ENCODE measurements around the gene TPSG1. TPM values are rescaled to one million over a fixed set of nuclear protein-coding genes. Genes with fewer than 3 reads are reported as not detected.

The TPSG1 gene
- total RNA-seq, 2 donors from 2014 or later = 1.3 TPM; not detected in 1

DNA sequence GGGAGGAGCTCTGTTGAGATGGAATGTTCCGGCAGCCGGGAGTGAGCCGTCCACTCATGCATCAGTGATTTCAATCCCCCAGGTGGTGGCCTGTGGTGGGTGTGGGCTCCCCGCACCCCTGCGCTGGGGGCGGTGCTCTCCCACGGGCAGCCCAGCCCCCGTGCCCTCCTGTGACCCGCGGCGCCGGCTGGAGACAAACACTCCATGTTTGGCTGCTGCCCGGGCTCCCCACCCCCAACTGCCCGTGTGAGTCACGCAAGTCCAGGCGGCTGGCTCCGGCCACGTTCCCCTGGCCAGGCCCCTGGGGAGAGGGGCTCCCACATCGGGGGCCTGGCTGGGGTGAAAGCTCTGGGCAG is 42.8 kb downstream of the TPSG1 start:
- H3K27me3 Mint-ChIP-seq = no peaks in the 10 kb centered on the region
- no peak for DNase-seq (ENCODE audit: low spot score)
- no peaks in the 10 kb centered on the region for H3K4me1 Mint-ChIP-seq (ENCODE audit: low read depth in 2 of 2)
- H3K9me3 Mint-ChIP-seq = no peaks in the 10 kb centered on the region
- no peak for ATAC-seq
- no peak overlapping the region for H3K4me3 Mint-ChIP-seq
- H3K36me3 Mint-ChIP-seq = no peaks in the 10 kb centered on the region
- H3K27ac Mint-ChIP-seq = no peak overlapping the region

GRCh38 chr16:1181404-1182315 is 43.4 kb downstream of the TPSG1 start:
- Mint-ChIP-seq H3K9me3 (no peaks in the 10 kb centered on the region), H3K36me3 (no peaks in the 10 kb centered on the region), H3K27me3 (no peaks in the 10 kb centered on the region), H3K27ac (no peak overlapping the region), H3K4me3 (no peak overlapping the region), H3K4me1 (ENCODE audit: low read depth in 2 of 2) (no peaks in the 10 kb centered on the region)
- no peak for ATAC-seq
- DNase-seq (ENCODE audit: low spot score) = no peak

DNA sequence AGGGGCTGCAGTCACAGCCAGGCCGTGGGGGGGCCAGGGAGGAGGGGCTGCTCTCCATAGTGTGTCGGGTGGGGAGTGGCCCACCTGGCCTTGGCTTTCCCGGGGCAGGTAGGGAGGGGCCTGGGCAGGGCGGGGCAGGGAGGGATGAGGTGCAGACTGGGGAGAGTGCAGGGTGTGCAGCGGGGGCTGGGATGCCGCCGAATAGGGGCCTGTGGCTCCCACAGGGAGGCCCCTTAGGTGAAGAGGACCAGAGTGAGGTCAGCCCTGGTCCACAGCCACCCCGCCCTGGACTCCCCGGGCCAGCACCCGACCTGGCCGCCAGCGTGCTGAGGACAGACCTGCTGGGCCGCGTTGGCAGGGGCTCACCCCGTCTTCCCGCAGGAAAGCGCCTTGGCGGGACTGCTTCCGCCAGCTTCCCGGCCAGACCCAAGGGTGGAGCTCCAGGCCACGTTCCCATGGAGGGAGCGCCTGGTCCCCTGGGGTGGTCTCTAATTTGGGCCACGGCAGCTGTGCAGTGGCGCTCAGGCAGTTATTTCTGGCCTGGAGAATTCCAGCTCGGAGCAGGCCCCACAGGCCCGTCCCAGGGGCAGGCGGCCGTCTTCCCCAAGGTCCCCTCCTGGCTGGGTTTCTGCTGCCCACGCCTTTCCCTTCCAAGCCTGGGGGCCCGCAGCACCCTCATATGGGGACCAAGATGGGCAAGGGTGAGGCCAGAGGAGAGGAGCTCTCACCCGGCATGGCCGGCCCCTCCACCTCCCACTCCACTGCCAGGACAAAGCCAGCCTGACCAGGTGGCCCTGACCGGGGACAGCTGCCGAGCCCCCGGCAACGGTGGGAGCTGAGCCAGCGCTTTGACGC is 44.3 kb downstream of the TPSG1 start:
- no peak overlapping the region for H3K4me3 Mint-ChIP-seq
- no peak for ATAC-seq
- no peaks in the 10 kb centered on the region for H3K4me1 Mint-ChIP-seq (ENCODE audit: low read depth in 2 of 2)
- no peak overlapping the region for H3K27ac Mint-ChIP-seq
- H3K27me3 Mint-ChIP-seq = no peaks in the 10 kb centered on the region
- no peaks in the 10 kb centered on the region for H3K36me3 Mint-ChIP-seq
- H3K9me3 Mint-ChIP-seq = no peaks in the 10 kb centered on the region
- no peak for DNase-seq (ENCODE audit: low spot score)

DNA sequence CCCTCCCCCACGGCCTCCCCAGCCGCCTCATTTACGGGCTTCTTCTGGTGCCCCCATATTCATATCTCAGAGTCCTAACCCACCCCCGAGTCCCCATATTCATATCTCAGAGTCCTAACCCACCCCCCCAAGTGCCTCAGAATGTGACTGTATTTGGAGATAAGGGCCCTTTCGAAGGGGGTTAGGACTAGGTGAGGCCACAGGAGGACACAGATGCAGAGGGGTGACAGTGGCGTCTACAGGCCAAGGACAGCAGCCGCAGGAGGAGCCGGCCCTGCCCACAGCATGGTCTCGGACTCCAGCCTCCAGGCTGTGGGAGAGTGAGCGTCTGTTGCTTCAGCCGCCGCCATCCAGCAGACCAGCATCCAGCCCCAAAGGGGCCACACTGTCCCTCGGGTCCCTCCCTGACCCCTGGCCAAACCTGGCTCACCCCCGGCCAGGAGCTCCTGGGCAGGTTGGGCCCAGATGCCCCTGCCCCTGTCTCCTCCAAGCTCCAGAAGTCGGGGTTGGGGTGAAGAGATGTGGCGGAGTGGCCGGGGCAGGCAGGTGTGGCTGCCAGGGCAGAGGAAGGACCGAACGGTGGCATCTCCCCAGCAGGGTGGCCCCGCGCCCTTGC is 46.7 kb downstream of the TPSG1 start:
- ATAC-seq (no peak), DNase-seq (ENCODE audit: low spot score) (no peak)
- Mint-ChIP-seq H3K9me3 (no peaks in the 10 kb centered on the region), H3K36me3 (no peaks in the 10 kb centered on the region), H3K27me3 (no peaks in the 10 kb centered on the region), H3K4me1 (ENCODE audit: low read depth in 2 of 2) (no peaks in the 10 kb centered on the region), H3K4me3 (no peak overlapping the region), H3K27ac (no peak overlapping the region)

DNA sequence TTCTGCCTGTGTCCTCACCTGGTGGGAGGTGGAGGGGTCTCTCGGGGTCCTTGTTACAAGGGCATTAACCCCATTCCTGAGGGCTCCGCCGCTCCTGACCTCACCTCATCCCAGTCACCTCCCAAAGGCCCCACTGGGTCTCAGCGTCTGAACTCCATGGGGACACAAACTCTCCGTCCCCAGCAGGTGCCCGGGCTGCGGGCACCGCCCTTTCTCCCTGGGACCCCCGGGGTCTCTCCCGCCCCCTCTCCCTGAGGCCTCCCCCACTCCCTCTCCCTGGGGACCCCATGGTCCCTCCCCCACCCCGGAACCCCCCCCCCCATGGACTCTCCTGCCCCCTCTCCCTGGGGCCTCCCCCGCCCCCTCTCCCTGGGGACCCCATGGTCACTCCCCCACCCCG is 47.3 kb downstream of the TPSG1 start:
- ATAC-seq = no peak
- Mint-ChIP-seq H3K4me1 (ENCODE audit: low read depth in 2 of 2) (no peaks in the 10 kb centered on the region), H3K27ac (no peak overlapping the region)

GRCh38 chr16:1177053-1177452 is 48.0 kb downstream of the TPSG1 start:
- Mint-ChIP-seq H3K9me3 (no peaks in the 10 kb centered on the region), H3K27ac (no peak overlapping the region), H3K36me3 (no peaks in the 10 kb centered on the region), H3K4me1 (ENCODE audit: low read depth in 2 of 2) (no peaks in the 10 kb centered on the region), H3K27me3 (no peaks in the 10 kb centered on the region), H3K4me3 (no peak overlapping the region)
- no peak for ATAC-seq
- DNase-seq (ENCODE audit: low spot score) = no peak

More for the DNA sequence above, 47.3 kb downstream of the TPSG1 start:
- Mint-ChIP-seq H3K36me3 (no peaks in the 10 kb centered on the region), H3K27me3 (no peaks in the 10 kb centered on the region), H3K4me3 (no peak overlapping the region), H3K9me3 (no peaks in the 10 kb centered on the region)
- no peak for DNase-seq (ENCODE audit: low spot score)

- Mint-ChIP-seq H3K4me3 (no peak overlapping the region), H3K9me3 (no peaks in the 10 kb centered on the region), H3K36me3 (no peaks in the 10 kb centered on the region)
Observed at GRCh38 chr16:1176280-1176897, 48.7 kb downstream of the TPSG1 start.

GRCh38 chr16:1175566-1176279 is 49.3 kb downstream of the TPSG1 start:
- no peaks in the 10 kb centered on the region for H3K27me3 Mint-ChIP-seq
- H3K4me1 Mint-ChIP-seq (ENCODE audit: low read depth in 2 of 2) = no peaks in the 10 kb centered on the region
- no peak for ATAC-seq
- H3K36me3 Mint-ChIP-seq = no peaks in the 10 kb centered on the region
- DNase-seq (ENCODE audit: low spot score) = no peak
- H3K9me3 Mint-ChIP-seq = no peaks in the 10 kb centered on the region
- no peak overlapping the region for H3K4me3 Mint-ChIP-seq
- no peak overlapping the region for H3K27ac Mint-ChIP-seq

More at GRCh38 chr16:1176280-1176897, 48.7 kb downstream of the TPSG1 start:
- ATAC-seq (no peak), DNase-seq (ENCODE audit: low spot score) (no peak)
- no peaks in the 10 kb centered on the region for H3K27me3 Mint-ChIP-seq
- no peaks in the 10 kb centered on the region for H3K4me1 Mint-ChIP-seq (ENCODE audit: low read depth in 2 of 2)
- H3K27ac Mint-ChIP-seq = no peak overlapping the region

DNA sequence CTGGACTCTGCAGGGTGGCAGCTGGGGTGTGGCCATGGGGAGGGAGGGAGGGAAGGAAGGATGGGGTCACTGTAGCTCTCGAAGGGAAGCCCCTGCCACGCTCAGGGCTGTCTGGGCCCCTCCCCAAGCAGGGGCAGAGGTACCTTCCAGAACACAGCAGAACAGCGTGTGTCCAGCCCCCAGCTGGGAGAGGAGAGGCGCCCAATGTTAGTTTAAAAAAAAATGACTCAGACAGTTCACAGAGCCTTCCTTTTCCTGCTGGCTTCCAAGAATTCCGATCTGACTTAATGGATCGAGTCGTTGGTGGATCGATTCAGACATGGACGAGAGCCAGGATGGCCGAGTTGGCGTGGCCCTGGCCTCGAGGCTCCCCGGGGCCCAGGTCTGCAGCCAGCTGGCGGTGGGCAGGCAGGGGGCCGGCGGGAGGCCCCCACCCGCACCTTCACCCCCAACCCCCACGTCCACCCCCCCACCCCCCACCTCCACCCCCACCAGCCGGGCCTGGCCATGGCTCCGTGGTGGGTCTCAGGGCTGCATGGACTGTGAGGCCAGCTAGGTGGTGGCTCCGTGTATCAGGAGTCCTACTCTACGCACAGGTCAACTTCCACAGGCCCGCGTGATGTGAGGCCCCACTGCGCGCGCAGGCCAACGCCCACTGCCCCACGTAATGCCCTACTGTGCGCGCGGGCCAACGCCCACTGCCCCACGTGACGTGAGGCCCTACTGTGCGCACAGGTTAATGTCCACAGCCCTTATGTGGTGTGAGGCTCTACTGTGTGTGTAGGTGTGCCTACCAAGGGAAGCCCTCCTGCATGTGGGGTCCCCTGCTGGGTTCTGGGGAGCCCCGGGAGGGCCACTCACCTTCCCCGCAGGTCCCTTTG is 50.4 kb downstream of the TPSG1 start:
- no peaks in the 10 kb centered on the region for H3K4me1 Mint-ChIP-seq (ENCODE audit: low read depth in 2 of 2)
- no peak for DNase-seq (ENCODE audit: low spot score)
- H3K9me3 Mint-ChIP-seq = no peaks in the 10 kb centered on the region

GRCh38 chr16:1173788-1174451 is 51.1 kb downstream of the TPSG1 start:
- no peak overlapping the region for H3K4me3 Mint-ChIP-seq
- no peaks in the 10 kb centered on the region for H3K4me1 Mint-ChIP-seq (ENCODE audit: low read depth in 2 of 2)
- ATAC-seq (no peak), DNase-seq (ENCODE audit: low spot score) (no peak)
- no peaks in the 10 kb centered on the region for H3K27me3 Mint-ChIP-seq
- H3K27ac Mint-ChIP-seq = no peak overlapping the region
- no peaks in the 10 kb centered on the region for H3K9me3 Mint-ChIP-seq
- H3K36me3 Mint-ChIP-seq = no peaks in the 10 kb centered on the region

More for the DNA sequence above, 50.4 kb downstream of the TPSG1 start:
- ATAC-seq = no peak
- Mint-ChIP-seq H3K27ac (no peak overlapping the region), H3K4me3 (no peak overlapping the region), H3K36me3 (no peaks in the 10 kb centered on the region), H3K27me3 (no peaks in the 10 kb centered on the region)

DNA sequence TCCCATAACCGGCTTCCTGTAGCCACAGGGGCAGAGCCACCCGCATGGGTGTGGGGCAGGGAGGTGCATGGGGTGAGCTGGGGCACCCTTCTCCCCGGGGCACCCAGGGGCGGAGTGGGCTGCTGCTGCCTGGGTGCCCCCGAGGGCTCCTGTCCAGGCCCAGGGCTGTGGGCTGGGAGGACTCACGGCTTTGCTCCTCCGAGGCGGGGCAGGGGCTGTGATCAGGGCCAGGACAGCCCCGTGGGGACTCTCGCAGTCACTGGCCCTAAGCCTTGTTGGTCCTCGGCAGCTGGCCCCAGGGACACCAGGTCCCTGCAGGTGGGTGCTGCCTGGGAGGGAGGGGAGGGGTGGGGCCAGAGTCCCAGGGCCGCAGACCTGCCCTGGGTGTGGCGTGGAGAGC is 52.4 kb downstream of the TPSG1 start:
- Mint-ChIP-seq H3K36me3 (no peaks in the 10 kb centered on the region), H3K27ac (no peak overlapping the region), H3K9me3 (no peaks in the 10 kb centered on the region), H3K4me3 (no peak overlapping the region), H3K27me3 (no peaks in the 10 kb centered on the region), H3K4me1 (ENCODE audit: low read depth in 2 of 2) (no peaks in the 10 kb centered on the region)
- no peak for ATAC-seq
- DNase-seq (ENCODE audit: low spot score) = no peak

DNA sequence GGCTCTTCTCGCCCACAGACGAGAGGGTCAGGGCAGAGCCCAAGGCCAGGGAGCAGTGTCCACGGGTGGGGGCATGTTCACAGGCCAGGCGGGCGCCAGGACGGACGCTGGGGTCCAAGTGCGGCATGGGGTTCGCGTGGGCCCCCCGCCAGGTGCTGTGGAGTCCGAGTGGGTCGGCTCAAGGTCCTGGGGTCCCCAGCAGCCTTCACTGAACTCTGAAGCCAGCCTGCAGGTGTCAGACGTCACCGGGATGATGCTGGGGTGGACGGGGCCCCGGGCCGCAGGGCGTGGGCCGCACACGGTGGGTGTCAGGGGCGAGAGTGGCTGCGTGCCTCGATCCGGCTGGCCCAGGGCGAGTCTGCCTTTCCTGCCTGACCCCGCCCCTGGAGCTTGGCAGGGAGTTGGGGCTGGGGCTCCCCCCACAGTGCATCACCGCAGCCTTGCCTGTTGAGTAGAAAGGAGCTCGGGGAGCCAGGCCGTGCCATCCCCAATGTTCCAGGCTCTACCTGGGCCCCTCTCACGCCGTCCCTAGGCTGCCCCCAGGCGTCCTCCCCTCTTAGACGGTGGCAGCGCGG is 53.1 kb downstream of the TPSG1 start:
- ATAC-seq = no peak
- no peak overlapping the region for H3K4me3 Mint-ChIP-seq
- no peaks in the 10 kb centered on the region for H3K4me1 Mint-ChIP-seq (ENCODE audit: low read depth in 2 of 2)
- DNase-seq (ENCODE audit: low spot score) = no peak
- H3K27ac Mint-ChIP-seq = no peak overlapping the region
- H3K36me3 Mint-ChIP-seq = no peaks in the 10 kb centered on the region
- no peaks in the 10 kb centered on the region for H3K27me3 Mint-ChIP-seq
- H3K9me3 Mint-ChIP-seq = no peaks in the 10 kb centered on the region

All from natural killer cell treated with Interleukin-12 subunit alpha and Interleukin-12 subunit beta and Interleukin-15 and Interleukin-18, amount 100 ng/mL, for 72 hours (primary cell).